ENCODE data around the gene MED12L.
A peak's percentile ranks its signal among the peaks of the same experiment; 100 is the strongest.

DNA sequence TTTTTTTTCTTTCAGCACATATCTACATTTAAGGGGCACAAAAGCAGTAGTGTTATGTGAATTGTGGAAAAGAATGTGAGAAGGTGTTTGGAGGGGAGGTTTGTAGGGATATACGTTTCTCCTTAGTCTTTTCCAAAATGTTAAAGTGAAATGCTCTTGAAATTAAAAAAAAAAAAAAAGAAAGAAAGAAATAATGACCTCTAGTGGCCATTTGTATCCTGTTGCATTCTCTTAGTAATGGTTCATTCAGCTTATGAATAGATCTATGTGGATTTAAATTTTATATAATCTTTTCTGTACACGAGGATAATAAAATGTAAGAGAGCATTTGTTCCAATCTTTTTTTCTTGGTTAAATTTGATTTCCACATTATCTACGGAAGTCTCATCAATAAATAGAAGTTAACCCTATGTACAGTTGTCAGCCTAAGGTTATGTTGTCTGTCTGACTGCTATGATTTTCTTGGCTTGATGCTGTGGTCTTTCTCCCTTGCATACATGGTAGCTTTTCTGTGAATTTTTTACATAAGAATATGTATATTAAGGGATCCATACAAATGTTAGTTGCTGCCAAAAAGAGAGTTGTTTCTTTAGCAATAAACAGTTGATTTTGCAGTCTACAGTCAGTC lies 242.2 kb downstream of the MED12L start:
- TF ChIP-seq EP300 (IDR thresholded peaks at IDR 0.05), result no peak
- TF ChIP-seq, protein P1, sequence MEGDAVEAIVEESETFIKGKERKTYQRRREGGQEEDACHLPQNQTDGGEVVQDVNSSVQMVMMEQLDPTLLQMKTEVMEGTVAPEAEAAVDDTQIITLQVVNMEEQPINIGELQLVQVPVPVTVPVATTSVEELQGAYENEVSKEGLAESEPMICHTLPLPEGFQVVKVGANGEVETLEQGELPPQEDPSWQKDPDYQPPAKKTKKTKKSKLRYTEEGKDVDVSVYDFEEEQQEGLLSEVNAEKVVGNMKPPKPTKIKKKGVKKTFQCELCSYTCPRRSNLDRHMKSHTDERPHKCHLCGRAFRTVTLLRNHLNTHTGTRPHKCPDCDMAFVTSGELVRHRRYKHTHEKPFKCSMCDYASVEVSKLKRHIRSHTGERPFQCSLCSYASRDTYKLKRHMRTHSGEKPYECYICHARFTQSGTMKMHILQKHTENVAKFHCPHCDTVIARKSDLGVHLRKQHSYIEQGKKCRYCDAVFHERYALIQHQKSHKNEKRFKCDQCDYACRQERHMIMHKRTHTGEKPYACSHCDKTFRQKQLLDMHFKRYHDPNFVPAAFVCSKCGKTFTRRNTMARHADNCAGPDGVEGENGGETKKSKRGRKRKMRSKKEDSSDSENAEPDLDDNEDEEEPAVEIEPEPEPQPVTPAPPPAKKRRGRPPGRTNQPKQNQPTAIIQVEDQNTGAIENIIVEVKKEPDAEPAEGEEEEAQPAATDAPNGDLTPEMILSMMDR (IDR thresholded peaks at IDR 0.05), result peak; percentile 28 to 74 (median 56)
- TF ChIP-seq POLR2AphosphoS5 (IDR thresholded peaks at IDR 0.05), result no peak
